GM23338 (cell line): ENCODE results near the gene TBCD. TPM values are rescaled to one million over a fixed set of nuclear protein-coding genes. Genes with fewer than 3 reads are reported as not detected.

ENCODE experiments used
- EZH2phosphoT487 ChIP-seq: fragments of 200-600 bp; sonication (generic); IDR thresholded peaks from one replicate; pipeline ENCODE4 v1.8.1; 2018; ENCODE audit warnings: antibody characterized with exemption; ENCODE audit not compliant: unreplicated experiment
- POLR2AphosphoS5 ChIP-seq: IDR thresholded peaks from 2 replicates; pipeline ENCODE4 v1.6.1; 2016; ENCODE audit warnings: antibody characterized with exemption, low read depth
- STAT1 ChIP-seq: IDR thresholded peaks from one replicate; pipeline ENCODE4 v1.6.1; 2016; ENCODE audit warnings: antibody characterized with exemption; ENCODE audit not compliant: unreplicated experiment
- ZNF114 ChIP-seq: fragments of 250-450 bp; sonication (Bioruptor Pico); IDR thresholded peaks from 2 replicates; pipeline ENCODE4 v1.5.0; 2020; ENCODE audit warnings: mild to moderate bottlenecking, moderate library complexity
- ZNF462 ChIP-seq: fragments of 250-450 bp; sonication (Bioruptor Pico); IDR thresholded peaks from 2 replicates; pipeline ENCODE4 v1.5.0; 2020; ENCODE audit warnings: mild to moderate bottlenecking, moderate library complexity
- polyA plus RNA-seq: library from polyadenylated mRNA; unstranded; fragments of >200 nt; fragmentation: Nextera tagmentation; extraction: Ambion mirVana; gene quantifications from 2 replicates; pipeline ENCODE4 v1.2.1, GENCODE V29; 2016
- total RNA-seq: library from RNA; depleted of rRNA; stranded (reverse); fragments of >200 nt; shearing (Covaris generic); gene quantifications from 2 replicates; pipeline ENCODE4 v1.2.3, GENCODE V29; 2014
- TF ChIP-seq, protein P1 (sequence below): IDR thresholded peaks from 2 replicates; pipeline ENCODE4 v1.6.1; 2016; ENCODE audit warnings: antibody characterized with exemption
- TF ChIP-seq, protein P2 (sequence below): IDR thresholded peaks from one replicate; pipeline ENCODE4 v1.6.1; 2018; ENCODE audit warnings: antibody characterized with exemption; ENCODE audit not compliant: unreplicated experiment

Gene TBCD
- total and polyA plus RNA-seq, 2 experiments from 2014 or later, result 75.0 to 116 TPM

DNA sequence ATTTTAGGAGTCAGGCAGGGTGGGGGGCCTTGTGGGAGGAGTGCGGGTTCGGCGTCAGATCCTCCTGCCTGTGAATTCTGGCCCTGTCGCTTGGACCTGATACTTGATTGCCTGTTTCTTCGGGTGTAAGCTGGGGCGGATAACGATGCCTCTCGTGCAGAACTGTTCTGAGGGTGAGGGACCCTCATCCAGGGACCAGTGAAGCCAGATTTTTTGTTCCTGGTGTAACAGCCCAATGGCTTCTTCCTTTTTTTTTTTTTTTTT, 1.3 kb downstream of the TBCD start (continued):
- TF ChIP-seq ZNF462 (CRISPR knock-in tag) (no peak), ZNF114 (no peak), STAT1 (no peak), EZH2phosphoT487 (no peak), POLR2AphosphoS5 (no peak)
- TF ChIP-seq, protein P1, sequence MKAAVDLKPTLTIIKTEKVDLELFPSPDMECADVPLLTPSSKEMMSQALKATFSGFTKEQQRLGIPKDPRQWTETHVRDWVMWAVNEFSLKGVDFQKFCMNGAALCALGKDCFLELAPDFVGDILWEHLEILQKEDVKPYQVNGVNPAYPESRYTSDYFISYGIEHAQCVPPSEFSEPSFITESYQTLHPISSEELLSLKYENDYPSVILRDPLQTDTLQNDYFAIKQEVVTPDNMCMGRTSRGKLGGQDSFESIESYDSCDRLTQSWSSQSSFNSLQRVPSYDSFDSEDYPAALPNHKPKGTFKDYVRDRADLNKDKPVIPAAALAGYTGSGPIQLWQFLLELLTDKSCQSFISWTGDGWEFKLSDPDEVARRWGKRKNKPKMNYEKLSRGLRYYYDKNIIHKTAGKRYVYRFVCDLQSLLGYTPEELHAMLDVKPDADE, result no peak
- TF ChIP-seq, protein P2, sequence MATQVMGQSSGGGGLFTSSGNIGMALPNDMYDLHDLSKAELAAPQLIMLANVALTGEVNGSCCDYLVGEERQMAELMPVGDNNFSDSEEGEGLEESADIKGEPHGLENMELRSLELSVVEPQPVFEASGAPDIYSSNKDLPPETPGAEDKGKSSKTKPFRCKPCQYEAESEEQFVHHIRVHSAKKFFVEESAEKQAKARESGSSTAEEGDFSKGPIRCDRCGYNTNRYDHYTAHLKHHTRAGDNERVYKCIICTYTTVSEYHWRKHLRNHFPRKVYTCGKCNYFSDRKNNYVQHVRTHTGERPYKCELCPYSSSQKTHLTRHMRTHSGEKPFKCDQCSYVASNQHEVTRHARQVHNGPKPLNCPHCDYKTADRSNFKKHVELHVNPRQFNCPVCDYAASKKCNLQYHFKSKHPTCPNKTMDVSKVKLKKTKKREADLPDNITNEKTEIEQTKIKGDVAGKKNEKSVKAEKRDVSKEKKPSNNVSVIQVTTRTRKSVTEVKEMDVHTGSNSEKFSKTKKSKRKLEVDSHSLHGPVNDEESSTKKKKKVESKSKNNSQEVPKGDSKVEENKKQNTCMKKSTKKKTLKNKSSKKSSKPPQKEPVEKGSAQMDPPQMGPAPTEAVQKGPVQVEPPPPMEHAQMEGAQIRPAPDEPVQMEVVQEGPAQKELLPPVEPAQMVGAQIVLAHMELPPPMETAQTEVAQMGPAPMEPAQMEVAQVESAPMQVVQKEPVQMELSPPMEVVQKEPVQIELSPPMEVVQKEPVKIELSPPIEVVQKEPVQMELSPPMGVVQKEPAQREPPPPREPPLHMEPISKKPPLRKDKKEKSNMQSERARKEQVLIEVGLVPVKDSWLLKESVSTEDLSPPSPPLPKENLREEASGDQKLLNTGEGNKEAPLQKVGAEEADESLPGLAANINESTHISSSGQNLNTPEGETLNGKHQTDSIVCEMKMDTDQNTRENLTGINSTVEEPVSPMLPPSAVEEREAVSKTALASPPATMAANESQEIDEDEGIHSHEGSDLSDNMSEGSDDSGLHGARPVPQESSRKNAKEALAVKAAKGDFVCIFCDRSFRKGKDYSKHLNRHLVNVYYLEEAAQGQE, result no peak
